ENCODE measurements around the gene DBX2. TPM values are rescaled to one million over a fixed set of nuclear protein-coding genes. Genes with fewer than 3 reads are reported as not detected.
"Not testable (repeated sequence)": the region's sequence is repeated elsewhere in the genome, so short reads cannot be mapped to it uniquely, and the experiment has no call there.

The DBX2 gene
- total RNA-seq, 1 experiment from 2014 or later: not detected

DNA sequence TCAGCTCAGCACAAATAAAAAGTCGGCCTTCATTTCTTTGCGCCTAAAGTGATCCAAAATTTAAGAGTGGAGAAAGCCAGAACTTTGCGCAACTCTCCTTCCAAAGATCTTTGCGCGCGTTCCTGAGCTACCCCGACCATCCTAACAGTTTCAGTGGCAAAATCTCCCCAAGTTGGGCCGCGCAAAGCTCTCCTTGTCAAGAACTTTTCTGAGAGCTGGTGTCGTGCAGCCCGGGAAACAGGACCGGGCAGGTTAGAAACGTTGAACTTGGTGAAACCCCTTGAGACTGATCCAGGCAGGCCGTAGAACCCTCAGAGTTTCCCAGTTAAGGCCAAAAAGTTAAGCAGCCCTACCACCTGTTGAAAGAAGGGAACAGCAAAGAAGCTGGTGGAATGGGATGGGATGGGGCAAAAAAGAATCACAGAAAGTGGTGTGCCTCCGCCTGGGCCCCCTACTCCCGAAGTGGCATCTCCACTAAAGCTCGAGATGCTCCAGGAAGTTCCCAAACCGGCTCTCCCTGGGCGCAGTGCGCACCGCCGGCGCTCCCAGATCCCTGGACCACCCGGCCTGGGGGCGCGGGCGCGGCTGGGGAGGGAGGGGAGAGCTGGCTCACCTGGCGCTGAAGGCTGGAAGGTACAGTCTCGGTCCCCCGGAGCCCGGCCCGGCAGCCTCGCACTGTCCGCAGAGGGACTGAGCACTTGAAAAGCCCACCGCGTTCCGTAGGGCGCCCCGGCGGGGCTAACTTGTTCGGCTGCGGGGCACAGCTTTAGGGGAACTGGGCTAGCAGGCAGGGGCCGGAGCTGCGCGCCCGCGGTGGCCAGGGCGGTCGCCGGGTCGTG, 768 bp downstream of the DBX2 start:
- DNase-seq (ENCODE audit: low read depth in 1 of 2, low spot score in 2 of 2): no peak
- H3K36me3 ChIP-seq: no peaks in the 10 kb centered on the region
- H3K27ac ChIP-seq: no peak overlapping the region
- H3K9me3 ChIP-seq (replicated peaks): no peaks in the 10 kb centered on the region; the same call in 1 of the 2 replicates
- peaks cover 75% of the 10 kb centered on the region for H3K27me3 ChIP-seq (replicated peaks)
- peak overlapping the region; percentile 30 for H3K4me3 ChIP-seq
- peaks cover 15% of the 10 kb centered on the region for H3K4me1 ChIP-seq (replicated peaks)

DNA sequence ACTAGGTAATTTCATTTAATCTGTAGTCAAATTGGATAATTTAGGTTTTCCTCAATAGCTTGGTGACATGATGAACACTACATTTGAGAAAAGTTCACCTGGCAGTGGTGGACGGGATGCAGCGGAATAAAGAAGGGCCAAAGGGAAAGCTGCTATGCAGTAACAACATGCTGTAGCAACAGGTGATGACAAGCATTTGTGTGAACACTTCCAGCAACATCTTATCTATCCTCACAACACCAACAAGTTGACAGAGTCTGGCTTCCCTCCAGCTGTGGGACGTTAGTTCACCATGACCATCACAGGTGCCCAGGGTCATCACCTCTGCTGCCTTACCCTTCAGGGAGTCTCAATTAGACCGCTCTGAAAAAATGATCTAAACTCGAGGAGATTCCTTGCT, 8.3 kb downstream of the DBX2 start:
- H3K4me1 ChIP-seq (replicated peaks): no peaks in the 10 kb centered on the region

DNA sequence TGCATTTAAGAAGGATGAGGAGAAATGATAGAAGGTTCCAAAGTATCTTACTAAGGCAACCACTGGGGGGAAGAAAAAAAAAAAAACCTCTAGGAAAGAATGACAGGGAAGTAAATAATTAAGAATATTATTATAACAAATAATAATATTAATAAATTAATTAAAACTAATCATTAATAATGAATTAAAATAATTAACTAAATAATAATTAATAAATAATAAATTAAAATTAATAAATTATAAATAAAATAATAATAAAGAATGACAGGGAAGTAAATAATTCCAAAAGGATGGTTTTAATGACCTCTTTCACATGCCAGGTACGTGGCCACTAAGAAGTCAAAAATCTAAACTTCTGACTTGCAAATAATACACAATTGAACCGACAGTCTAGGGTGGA, 9.9 kb downstream of the DBX2 start:
- Histone ChIP-seq H3K27ac (no peak overlapping the region), H3K4me3 (no peak overlapping the region), H3K4me1 (replicated peaks) (no peaks in the 10 kb centered on the region), H3K36me3 (no peaks in the 10 kb centered on the region), H3K9me3 (replicated peaks) (no peaks in the 10 kb centered on the region), H3K27me3 (replicated peaks) (peaks cover 9% of the 10 kb centered on the region)
- DNase-seq (ENCODE audit: low read depth in 1 of 2, low spot score in 2 of 2): no peak

More for the DNA sequence above, 8.3 kb downstream of the DBX2 start:
- DNase-seq (ENCODE audit: low read depth in 1 of 2, low spot score in 2 of 2): no peak
- Histone ChIP-seq H3K27me3 (replicated peaks) (peaks cover 19% of the 10 kb centered on the region), H3K4me3 (no peak overlapping the region), H3K27ac (no peak overlapping the region), H3K9me3 (replicated peaks) (no peaks in the 10 kb centered on the region), H3K36me3 (no peaks in the 10 kb centered on the region)

DNA sequence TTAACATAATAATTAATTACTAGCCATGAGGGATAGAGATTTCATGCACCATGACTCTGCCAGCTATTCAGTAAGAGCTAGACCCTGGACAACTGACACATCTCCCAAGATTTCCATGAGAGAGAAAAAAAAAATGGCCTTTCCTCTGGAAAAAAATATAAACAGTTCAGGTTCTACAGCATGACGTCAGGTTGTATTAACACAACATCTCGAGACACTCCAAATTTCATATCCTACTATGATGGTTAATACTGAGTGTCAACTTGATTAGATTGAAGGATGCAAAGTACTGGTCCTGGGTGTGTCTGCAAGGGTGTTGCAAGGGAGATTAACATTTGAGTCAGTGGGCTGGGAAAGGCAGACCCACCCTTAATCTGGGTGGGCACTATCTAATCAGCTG, 11.1 kb downstream of the DBX2 start:
- Histone ChIP-seq H3K4me1 (replicated peaks) (no peaks in the 10 kb centered on the region), H3K4me3 (no peak overlapping the region), H3K36me3 (no peaks in the 10 kb centered on the region), H3K27me3 (replicated peaks) (no peaks in the 10 kb centered on the region; the same call in 1 of the 2 replicates), H3K27ac (no peak overlapping the region), H3K9me3 (replicated peaks) (no peaks in the 10 kb centered on the region)
- no peak for DNase-seq (ENCODE audit: low read depth in 1 of 2, low spot score in 2 of 2)

DNA sequence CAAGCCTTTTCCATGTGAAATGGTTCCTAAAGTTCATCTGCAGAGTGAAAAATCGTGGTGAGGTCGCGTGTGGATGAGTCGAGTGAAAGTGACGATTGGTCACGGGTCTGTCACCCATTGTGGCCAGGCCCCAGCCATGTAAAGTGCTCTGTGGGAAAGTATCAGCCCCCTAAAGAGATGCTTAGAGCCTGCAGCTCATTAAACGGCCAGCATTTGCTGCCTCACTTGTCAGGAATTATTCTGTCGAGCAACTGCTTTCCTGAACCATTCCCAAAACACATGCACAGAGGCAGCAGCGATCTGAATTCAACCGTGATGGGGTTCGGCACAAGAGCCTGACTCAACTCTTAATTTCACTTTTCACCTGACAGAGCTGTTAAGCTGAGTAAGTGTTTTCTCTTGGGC, 16.0 kb downstream of the DBX2 start:
- H3K4me1 ChIP-seq (replicated peaks): no peaks in the 10 kb centered on the region
- no peaks in the 10 kb centered on the region for H3K9me3 ChIP-seq (replicated peaks)
- no peaks in the 10 kb centered on the region; the same call in 1 of the 2 replicates for H3K27me3 ChIP-seq (replicated peaks)
- H3K36me3 ChIP-seq: no peaks in the 10 kb centered on the region
- no peak for DNase-seq (ENCODE audit: low read depth in 1 of 2, low spot score in 2 of 2)
- H3K4me3 ChIP-seq: no peak overlapping the region
- H3K27ac ChIP-seq: no peak overlapping the region

DNA sequence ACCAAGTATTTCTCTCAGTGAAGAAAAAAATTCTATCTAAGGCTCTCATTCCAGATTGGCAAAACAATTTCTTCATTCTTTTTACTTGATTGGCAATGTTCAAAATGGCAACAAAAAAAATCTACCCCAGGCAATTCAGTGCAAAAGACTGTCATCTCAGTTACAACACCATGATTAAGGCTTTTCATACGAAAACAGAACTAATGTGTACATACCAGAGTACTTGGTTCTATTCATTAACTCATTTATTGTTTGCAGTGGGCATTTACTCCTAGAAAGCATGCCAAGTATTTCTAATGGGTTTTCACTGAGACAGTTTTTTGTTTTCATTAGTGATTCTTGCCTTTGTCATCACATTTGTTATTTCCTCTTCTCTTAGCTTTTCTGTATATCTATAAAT, 33.0 kb downstream of the DBX2 start:
- no peak for DNase-seq (ENCODE audit: low read depth in 1 of 2, low spot score in 2 of 2)
- Histone ChIP-seq H3K36me3 (no peaks in the 10 kb centered on the region), H3K27me3 (replicated peaks) (no peaks in the 10 kb centered on the region), H3K4me1 (replicated peaks) (no peaks in the 10 kb centered on the region), H3K27ac (no peak overlapping the region), H3K4me3 (no peak overlapping the region), H3K9me3 (replicated peaks) (no peaks in the 10 kb centered on the region)

DNA sequence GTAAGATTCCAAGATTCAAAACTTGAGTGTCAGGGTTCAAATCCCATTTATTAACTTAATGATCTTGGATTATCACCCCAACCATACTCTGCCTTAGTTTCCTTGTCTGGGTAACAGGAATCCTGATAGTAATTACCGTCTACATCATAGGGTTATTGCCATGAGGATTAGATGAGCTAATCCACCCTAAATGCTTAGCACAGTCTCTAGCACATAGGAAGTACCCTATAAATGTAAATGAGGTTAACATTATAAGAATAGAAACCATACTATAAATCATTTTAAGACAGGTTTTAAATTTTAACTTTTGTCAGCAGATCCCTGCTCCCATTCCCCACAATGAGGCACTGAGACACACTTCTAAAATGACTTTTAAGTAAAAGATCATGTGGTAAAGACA, 36.5 kb downstream of the DBX2 start:
- DNase-seq (ENCODE audit: low read depth in 1 of 2, low spot score in 2 of 2): no peak
- Histone ChIP-seq H3K27ac (no peak overlapping the region), H3K4me3 (no peak overlapping the region), H3K27me3 (replicated peaks) (no peaks in the 10 kb centered on the region), H3K9me3 (replicated peaks) (no peaks in the 10 kb centered on the region), H3K4me1 (replicated peaks) (no peaks in the 10 kb centered on the region), H3K36me3 (no peaks in the 10 kb centered on the region)

DNA sequence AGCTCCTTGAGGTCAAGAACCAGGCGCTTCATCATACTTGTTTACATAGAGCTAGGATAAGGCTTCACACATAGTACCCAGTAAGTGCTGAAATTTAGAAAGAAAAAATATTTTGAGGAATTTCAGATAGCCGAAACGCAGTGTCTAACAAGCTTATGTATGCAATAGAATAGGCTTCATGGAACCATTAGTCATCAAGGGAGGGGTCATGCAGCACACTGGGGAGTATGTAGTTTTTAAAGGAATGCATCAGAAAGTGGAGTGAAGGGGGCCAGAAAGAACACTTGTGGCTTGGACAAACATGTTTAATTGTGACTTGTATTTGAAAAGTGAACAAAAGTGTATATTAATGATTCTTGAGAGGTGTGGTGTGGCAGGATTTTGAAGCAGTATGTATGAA, 38.1 kb downstream of the DBX2 start:
- H3K27ac ChIP-seq: no peak overlapping the region
- H3K4me3 ChIP-seq: no peak overlapping the region
- DNase-seq (ENCODE audit: low read depth in 1 of 2, low spot score in 2 of 2): no peak
- no peaks in the 10 kb centered on the region for H3K4me1 ChIP-seq (replicated peaks)
- H3K36me3 ChIP-seq: no peaks in the 10 kb centered on the region
- no peaks in the 10 kb centered on the region for H3K9me3 ChIP-seq (replicated peaks)
- no peaks in the 10 kb centered on the region for H3K27me3 ChIP-seq (replicated peaks)

DNA sequence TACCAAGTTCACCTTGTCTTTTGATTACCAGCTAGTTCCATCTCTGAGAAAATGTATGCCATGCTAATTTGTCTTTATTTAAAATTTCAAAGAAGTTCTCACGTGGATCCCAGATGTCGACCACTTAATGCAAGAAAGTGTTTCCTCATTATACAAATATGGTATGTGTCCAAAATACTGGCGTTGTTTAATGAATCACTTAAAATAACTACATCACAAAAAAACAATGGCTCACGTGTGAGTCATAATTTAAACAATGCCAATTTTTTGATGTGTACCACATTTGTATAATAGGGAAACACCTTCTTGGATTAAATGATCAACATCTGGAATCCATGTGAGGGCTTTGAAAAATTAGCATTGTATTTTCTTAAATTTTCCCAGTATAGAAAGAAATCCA, 40.8 kb downstream of the DBX2 start:
- DNase-seq (ENCODE audit: low read depth in 1 of 2, low spot score in 2 of 2): no peak

DNA sequence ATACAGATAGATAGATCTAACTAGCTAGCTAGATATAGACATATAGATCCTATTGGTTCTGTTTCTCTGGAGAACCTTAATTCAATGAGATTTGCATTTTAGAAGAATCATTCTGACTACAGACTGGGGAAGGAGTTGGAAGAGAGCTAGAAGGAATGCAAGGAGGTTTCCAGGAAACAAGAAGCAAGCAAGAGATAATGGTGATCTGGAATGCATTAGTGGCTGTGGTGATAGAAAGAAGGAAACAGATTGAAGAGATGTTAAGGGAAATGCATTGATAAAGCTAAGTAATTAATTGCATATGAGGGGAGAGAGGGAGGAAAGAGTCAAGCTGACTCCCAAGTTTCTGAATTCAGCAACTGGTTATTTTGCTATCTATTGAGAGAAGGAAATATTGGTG, 42.7 kb downstream of the DBX2 start:
- Histone ChIP-seq H3K27me3 (replicated peaks) (no peaks in the 10 kb centered on the region), H3K9me3 (replicated peaks) (no peaks in the 10 kb centered on the region), H3K36me3 (no peaks in the 10 kb centered on the region), H3K27ac (no peak overlapping the region), H3K4me1 (replicated peaks) (no peaks in the 10 kb centered on the region), H3K4me3 (no peak overlapping the region)
- DNase-seq (ENCODE audit: low read depth in 1 of 2, low spot score in 2 of 2): no peak

More for the DNA sequence above, 40.8 kb downstream of the DBX2 start:
- H3K4me1 ChIP-seq (replicated peaks): no peaks in the 10 kb centered on the region
- H3K36me3 ChIP-seq: no peaks in the 10 kb centered on the region
- no peak overlapping the region for H3K27ac ChIP-seq
- H3K27me3 ChIP-seq (replicated peaks): no peaks in the 10 kb centered on the region
- H3K4me3 ChIP-seq: no peak overlapping the region
- H3K9me3 ChIP-seq (replicated peaks): no peaks in the 10 kb centered on the region

DNA sequence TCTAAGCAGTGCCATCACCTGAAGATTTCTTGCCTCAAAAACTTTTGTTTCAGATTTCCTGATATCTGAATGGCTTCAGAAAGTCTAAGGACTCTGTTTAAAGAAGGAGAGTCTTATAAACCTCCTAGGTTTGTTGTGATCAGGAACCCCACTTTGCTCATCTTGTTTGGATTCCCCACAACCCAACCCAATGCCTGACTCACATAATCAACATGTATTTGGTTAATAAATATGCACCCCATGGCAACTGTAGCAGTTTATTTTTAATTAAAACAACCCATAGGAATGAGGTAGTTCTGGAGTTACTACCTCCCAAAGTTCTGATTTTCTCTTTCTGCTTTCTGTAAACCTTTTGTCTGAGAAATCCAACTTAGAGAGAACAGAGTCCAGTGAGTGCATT, 51.5 kb downstream of the DBX2 start:
- H3K9me3 ChIP-seq (replicated peaks): no peaks in the 10 kb centered on the region
- H3K36me3 ChIP-seq: no peaks in the 10 kb centered on the region
- no peak overlapping the region for H3K4me3 ChIP-seq
- H3K27ac ChIP-seq: no peak overlapping the region
- no peak for DNase-seq (ENCODE audit: low read depth in 1 of 2, low spot score in 2 of 2)
- H3K4me1 ChIP-seq (replicated peaks): no peaks in the 10 kb centered on the region
- H3K27me3 ChIP-seq (replicated peaks): no peaks in the 10 kb centered on the region

DNA sequence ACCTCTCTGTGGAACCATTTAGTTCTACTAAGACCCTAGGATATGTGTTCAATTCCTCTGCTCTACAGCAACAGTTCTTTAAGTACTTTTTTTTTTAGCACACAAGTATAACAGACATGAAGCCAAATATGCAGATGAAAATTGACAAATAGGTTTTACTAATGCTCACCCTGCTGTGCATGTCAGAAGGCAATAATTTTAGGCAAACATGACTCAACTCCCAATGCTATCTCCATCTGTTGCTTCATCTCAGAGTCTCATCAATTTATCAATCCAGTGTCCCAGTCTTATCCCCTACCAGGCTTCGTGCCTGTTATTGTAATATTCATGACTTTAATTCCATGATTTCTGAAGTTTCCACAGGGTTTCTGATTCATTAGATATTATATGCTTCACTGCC, 57.7 kb downstream of the DBX2 start:
- H3K9me3 ChIP-seq (replicated peaks): no peaks in the 10 kb centered on the region
- H3K27ac ChIP-seq: no peak overlapping the region
- no peak for DNase-seq (ENCODE audit: low read depth in 1 of 2, low spot score in 2 of 2)
- no peaks in the 10 kb centered on the region for H3K36me3 ChIP-seq
- H3K4me1 ChIP-seq (replicated peaks): no peaks in the 10 kb centered on the region
- no peak overlapping the region for H3K4me3 ChIP-seq
- no peaks in the 10 kb centered on the region for H3K27me3 ChIP-seq (replicated peaks)

DNA sequence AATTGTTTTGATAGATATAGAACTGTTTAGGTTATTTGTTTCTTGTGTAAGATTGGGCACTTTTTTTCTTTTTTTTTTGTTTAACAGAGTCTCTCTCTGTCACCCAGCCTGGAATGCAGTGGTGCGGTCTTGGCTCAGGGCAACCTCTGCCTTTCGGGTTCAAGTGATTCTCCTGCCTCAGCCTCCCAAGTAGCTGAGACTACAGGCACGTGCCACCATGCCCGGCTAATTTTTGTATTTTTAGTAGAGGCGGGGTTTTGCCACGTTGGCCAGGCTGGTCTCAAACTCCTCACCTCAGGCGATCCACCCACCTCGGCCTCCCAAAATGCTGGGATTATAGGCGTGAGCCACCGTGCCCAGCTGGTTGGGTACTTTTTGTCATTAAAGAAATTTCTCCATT, 66.0 kb downstream of the DBX2 start:
- not testable (repeated sequence) for H3K4me1 ChIP-seq (replicated peaks); DNase-seq (ENCODE audit: low read depth in 1 of 2, low spot score in 2 of 2); H3K9me3 ChIP-seq (replicated peaks)

DNA sequence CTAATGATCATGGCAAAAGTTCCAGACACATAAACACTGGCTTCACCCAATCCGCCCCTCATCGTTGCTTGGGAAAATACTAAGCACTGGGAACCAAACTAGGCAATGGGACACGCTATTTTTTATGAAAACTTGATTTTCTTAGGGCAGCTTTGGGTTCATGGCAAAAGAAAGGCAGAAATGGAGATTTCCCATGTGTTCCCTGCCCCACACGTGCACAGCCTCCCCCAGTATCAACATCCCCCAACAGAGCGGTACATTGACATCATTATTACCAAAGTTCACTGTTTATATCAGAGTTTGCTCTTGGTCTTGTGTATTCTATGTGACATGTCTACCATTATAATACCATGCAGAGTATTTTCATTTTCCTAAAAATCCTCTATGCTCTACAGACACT, 71.0 kb downstream of the DBX2 start:
- Histone ChIP-seq H3K27me3 (replicated peaks) (0 out of 2 replicates have a peak, but pooled peaks cover 2% of the 10 kb centered on the region), H3K36me3 (no peaks in the 10 kb centered on the region), H3K4me1 (replicated peaks) (no peaks in the 10 kb centered on the region), H3K27ac (no peak overlapping the region), H3K9me3 (replicated peaks) (no peaks in the 10 kb centered on the region), H3K4me3 (no peak overlapping the region)
- DNase-seq (ENCODE audit: low read depth in 1 of 2, low spot score in 2 of 2): no peak

More for the DNA sequence above, 66.0 kb downstream of the DBX2 start:
- not testable (repeated sequence) for H3K27me3 ChIP-seq (replicated peaks); H3K4me3 ChIP-seq; H3K36me3 ChIP-seq; H3K27ac ChIP-seq

DNA sequence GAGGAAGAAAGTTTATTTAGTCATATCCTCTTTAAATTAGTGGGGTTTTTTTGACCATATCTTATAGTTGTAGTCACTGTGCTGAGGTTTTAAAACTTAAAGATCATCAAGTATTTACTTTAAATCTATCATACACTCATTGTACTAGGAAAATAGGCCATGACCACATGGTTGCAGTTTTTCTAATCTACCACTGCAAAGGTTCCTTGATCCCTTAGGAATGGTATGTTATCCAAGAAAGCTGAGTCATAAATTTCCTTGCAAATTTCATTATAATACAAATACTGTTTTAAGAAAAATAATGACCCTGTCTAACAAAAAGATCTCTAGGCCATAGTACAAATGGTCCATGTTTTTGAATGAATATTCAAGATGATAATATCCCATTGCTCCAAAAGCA, 74.7 kb downstream of the DBX2 start:
- H3K27ac ChIP-seq: no peak overlapping the region
- DNase-seq (ENCODE audit: low read depth in 1 of 2, low spot score in 2 of 2): no peak
- no peaks in the 10 kb centered on the region for H3K27me3 ChIP-seq (replicated peaks)
- H3K9me3 ChIP-seq (replicated peaks): no peaks in the 10 kb centered on the region
- no peak overlapping the region for H3K4me3 ChIP-seq
- no peaks in the 10 kb centered on the region for H3K4me1 ChIP-seq (replicated peaks)
- H3K36me3 ChIP-seq: no peaks in the 10 kb centered on the region

All from SJSA1 (cell line).